Measurements from ENCODE around the gene FSTL3.
"Not testable (repeated sequence)": the region's sequence is repeated elsewhere in the genome, so short reads cannot be mapped to it uniquely, and the experiment has no call there.

Gene FSTL3

DNA sequence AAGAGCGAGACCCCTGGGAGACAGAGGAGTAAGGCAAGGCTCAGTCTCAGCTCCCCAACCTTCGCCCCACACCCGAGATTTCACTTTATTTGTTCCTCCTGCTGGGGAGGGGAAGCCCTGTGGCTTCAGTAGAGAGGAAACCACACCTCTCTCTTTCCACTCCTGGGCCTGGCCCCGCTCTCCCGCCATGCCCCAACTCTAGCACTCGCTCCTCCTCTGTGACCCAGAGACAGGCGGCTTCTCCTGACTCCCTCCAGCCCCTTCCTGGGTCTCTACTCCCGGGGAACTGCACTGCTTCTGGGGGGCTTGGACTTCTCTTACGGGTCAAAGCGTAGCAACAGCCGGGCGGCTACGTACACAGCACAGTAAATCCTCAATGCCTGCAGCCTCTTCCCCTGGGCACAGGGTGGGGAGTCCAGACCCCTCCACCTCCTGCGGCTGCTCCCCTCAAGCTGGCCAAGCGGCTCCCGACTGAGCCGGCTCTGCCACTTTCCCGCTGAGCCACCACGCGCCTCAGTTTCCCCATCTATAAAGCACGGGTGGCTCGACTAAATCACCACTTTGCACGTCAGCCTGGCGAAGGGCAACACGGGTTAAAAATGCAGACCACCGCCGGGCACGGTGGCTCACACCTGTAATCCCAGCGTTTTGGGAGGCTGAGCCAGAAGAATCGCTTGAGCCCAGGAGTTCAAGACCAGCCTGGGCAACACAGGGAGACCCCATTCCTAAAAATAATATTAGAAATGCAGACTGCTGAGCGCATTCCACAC, 14.6 kb upstream of the FSTL3 start:
- DNase-seq (ENCODE audit: low read depth in 3 of 3): peak in 2 of 3 experiments; percentile 44 to 47

GRCh38 chr19:662207-662961, 13.8 kb upstream of the FSTL3 start:
- peak; percentile 49 to 60 (median 56) for DNase-seq (ENCODE audit: low read depth in 3 of 3)

- DNase-seq (ENCODE audit: low read depth in 3 of 3): peak; percentile 94 to 96 (median 95)
Measured at GRCh38 chr19:662962-663681, 13.1 kb upstream of the FSTL3 start, which contains the start of gene RNF126. Gene RNF126 (minus strand): TSS chr19:663214. CDS start chr19:663121, 93 bp downstream.

- DNase-seq (ENCODE audit: low read depth in 3 of 3): no peak
Measured at GRCh38 chr19:663682-664117, 12.5 kb upstream of the FSTL3 start.

- DNase-seq (ENCODE audit: low read depth in 3 of 3): peak; percentile 66 to 71 (median 68)
Measured at GRCh38 chr19:664913-665443, 11.2 kb upstream of the FSTL3 start.

DNA sequence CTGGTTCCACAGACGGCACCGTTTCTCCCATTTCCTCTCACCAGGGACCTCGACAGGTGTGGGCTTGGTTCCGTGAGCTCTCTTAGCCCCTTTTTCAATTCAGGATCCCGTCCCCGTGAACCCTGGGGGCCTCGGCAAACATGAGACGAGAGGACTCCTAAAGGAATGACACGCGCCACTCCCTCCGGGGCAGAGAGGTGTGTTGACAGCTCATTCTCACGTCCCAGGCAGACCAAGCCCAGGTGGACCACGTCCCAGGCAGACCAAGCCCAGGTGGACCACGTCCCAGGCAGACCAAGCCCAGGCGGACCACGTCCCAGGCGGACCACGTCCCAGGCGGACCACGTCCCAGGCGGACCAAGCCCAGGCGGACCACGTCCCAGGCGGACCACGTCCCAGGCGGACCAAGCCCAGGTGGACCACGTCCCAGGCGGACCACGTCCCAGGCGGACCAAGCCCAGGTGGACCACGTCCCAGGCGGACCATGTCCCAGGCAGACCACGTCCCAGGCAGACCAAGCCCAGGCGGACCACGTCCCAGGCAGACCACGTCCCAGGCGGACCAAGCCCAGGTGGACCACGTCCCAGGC, 9.1 kb upstream of the FSTL3 start:
- DNase-seq (ENCODE audit: low read depth in 3 of 3): not testable (repeated sequence)

- DNase-seq (ENCODE audit: low read depth in 3 of 3): not testable (repeated sequence)
Measured at GRCh38 chr19:668675-669434, 7.3 kb upstream of the FSTL3 start.

- no peak for DNase-seq (ENCODE audit: low read depth in 3 of 3)
Measured at GRCh38 chr19:670609-671075, 5.5 kb upstream of the FSTL3 start.

DNA sequence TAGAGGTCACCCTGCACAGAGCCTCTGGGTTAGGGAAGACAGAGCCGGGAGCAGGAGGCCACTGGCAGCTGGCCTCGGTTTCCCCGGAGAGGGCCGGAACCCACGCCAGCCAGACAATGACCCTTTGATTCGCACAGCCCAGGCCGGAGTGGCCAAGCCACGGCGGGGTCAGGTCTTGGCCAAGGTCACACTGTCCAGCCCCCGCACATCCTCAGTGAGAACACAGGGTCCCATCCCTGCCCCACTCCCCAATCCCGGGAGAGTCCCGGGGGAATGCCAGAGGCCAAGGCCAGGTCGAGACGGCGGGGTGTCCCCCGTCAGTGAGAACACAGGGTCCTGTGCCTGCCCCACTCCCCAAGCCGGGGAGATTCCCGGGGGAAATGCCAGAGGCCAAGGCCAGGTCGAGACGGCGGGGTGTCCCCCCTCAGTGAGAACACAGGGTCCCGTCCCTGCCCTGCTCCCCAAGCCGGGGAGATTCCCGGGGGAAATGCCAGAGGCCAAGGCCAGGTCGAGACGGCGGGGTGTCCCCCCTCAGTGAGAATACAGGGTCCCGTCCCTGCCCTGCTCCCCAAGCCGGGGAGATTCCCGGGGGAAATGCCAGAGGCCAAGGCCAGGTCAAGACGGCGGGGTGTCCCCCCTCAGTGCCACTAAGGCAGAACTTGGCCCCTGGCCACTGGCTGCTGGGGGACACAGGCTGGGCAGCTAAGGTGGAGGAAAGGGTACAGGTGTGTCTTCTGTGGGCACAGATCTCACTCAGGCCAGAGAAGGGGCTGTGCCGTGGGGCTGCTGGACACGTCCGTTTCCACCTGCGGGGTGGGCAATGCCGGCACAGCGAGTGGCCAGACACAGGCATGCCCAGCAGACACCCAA, 1.7 kb upstream of the FSTL3 start:
- DNase-seq (ENCODE audit: low read depth in 3 of 3): no peak

- no peak for DNase-seq (ENCODE audit: low read depth in 3 of 3)
Measured at GRCh38 chr19:676007-676338, 219 bp upstream of the FSTL3 start.

DNA sequence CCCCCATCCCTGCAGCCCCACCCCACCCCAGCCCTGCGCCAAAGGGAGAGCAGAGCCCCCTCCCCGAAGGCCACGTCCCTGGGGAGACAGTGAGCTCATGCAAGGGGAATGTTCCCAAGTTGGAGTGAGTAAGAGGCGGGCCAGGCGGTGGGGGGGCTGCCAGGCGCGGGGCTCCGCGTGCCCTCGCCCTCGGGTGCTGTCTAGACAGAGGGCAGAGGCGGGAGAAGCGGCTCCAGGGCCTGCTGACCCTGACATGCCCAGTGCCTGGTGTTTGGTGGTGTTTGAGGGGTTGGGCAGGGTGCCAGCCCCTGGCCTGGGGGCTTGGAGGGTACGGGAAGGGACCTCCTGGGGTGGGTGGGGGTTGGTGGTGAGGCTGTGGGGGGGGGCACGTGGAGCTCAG, 1.0 kb downstream of the FSTL3 start:
- DNase-seq (ENCODE audit: low read depth in 3 of 3): no peak

- no peak for DNase-seq (ENCODE audit: low read depth in 3 of 3)
Measured at GRCh38 chr19:677601-678436, 1.6 kb downstream of the FSTL3 start.

- no peak for DNase-seq (ENCODE audit: low read depth in 3 of 3)
Measured at GRCh38 chr19:678791-679388, 2.7 kb downstream of the FSTL3 start.

- DNase-seq (ENCODE audit: low read depth in 3 of 3): peak in 1 of 3 experiments; percentile 17
Measured at GRCh38 chr19:679418-680286, 3.5 kb downstream of the FSTL3 start.

DNA sequence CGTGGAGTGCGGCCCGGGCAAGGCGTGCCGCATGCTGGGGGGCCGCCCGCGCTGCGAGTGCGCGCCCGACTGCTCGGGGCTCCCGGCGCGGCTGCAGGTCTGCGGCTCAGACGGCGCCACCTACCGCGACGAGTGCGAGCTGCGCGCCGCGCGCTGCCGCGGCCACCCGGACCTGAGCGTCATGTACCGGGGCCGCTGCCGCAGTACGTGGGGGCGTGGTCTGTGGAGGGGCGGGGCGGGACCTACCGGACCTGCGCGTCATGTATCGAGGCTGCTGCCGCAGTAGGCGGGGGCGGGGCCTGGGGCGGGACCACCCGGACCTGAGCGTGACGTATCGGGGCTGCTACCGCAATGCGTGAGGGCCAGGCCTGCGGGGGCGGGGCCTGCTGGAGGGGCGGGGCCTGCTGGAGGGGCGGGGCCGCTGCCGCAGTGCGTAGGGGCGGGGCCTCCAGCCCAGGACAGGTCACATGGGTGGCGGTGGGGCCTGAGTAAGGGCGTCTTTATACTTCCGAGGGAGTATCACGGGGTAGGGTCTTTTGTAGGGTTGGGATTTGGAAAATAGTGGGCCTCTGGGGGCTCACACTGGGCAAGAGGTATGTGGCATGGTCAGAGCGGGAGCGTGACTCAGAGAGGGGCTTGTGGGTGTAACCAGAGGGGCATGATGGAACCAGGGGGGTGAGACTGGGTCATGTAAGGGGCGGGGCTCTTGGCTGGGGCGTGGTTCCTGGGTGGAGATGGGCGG, 4.3 kb downstream of the FSTL3 start:
- peak; percentile 99 to 100 (median 100) for DNase-seq (ENCODE audit: low read depth in 3 of 3)

All from stimulated activated CD4-positive, alpha-beta T cell treated with anti-CD3 and anti-CD28 coated beads, TNF-alpha, amount 100 ng/mL, for 4 hours (primary cell).